Transverse colon (tissue), 4 donors: ENCODE measurements around the gene HMGB1. TPM values are rescaled to one million over a fixed set of nuclear protein-coding genes. Genes with fewer than 3 reads are reported as not detected.
"Not testable (repeated sequence)": the region's sequence is repeated elsewhere in the genome, so short reads cannot be mapped to it uniquely, and the experiment has no call there.

Source experiments
- DNase-seq: peaks from one replicate; pipeline ENCODE4 v3.0.0-alpha.2; 2019
- H3K27ac ChIP-seq, 4 donors: fragments of 200-600 bp; sonication (generic); 2 replicates each; pipeline ENCODE4 v1.5.1; 2016 to 2018; ENCODE audit warnings: inconsistent platforms in 4 of 4
- H3K27me3 ChIP-seq: fragments of 200-600 bp; sonication (generic); 2 replicates; pipeline ENCODE4 v1.5.1; 2017; ENCODE audit warnings: inconsistent platforms
- H3K36me3 ChIP-seq, 4 donors: fragments of 200-600 bp; sonication (generic); 2 replicates each; pipeline ENCODE4 v1.5.1; 2017 to 2019; ENCODE audit warnings: inconsistent platforms in 4 of 4
- H3K4me1 ChIP-seq, 4 donors: fragments of 200-600 bp; sonication (generic); 2 replicates each; pipeline ENCODE4 v1.5.1; 2017 to 2020; ENCODE audit warnings: inconsistent platforms in 4 of 4
- H3K4me3 ChIP-seq, 4 donors: fragments of 200-600 bp; sonication (generic); 1 replicate in 1 of 4; 2 replicates in 3 of 4; pipeline versions ENCODE4 v1.5.1 to v1.6.1; 2017 to 2019; ENCODE audit warnings: inconsistent platforms in 4 of 4
- H3K9me3 ChIP-seq, 2 donors: fragments of 200-600 bp; sonication (generic); 2 replicates each; pipeline ENCODE4 v1.5.1; 2017 to 2019; ENCODE audit warnings: inconsistent platforms in 2 of 2
- CTCF ChIP-seq, 5 experiments: fragments of 200-600 bp in 3 of 5; fragments of 450-650 bp in 2 of 5; sonication (generic) in 3 of 5; IDR thresholded peaks; 1 replicate in 2 of 5; 2 replicates in 3 of 5; pipeline ENCODE4 v1.5.1; 2016 to 2017; ENCODE audit warnings: antibody characterized with exemption in 5 of 5, inconsistent platforms in 3 of 5, mild to moderate bottlenecking in 2 of 5, moderate library complexity in 1 of 5
- EP300 ChIP-seq: sonication (generic); formaldehyde crosslinking; IDR thresholded peaks from one replicate; pipeline ENCODE4 v1.6.1; 2017; ENCODE audit warnings: antibody characterized with exemption, low read depth
- POLR2A ChIP-seq: fragments of 450-650 bp; IDR thresholded peaks from one replicate; pipeline ENCODE4 v1.6.1; 2016; ENCODE audit warnings: antibody characterized with exemption, mild to moderate bottlenecking, moderate library complexity
- POLR2AphosphoS5 ChIP-seq, 3 donors: sonication (generic); formaldehyde crosslinking; IDR thresholded peaks; one replicate each; pipeline ENCODE4 v1.6.1; 2016; ENCODE audit warnings: antibody characterized with exemption in 3 of 3
- WGBS, 2 donors: methylation state at CpG; one replicate each; pipeline ENCODE4 v1.1.5; 2018; ENCODE audit warnings: low coverage in 1 of 2; 5-methylcytosine and 5-hydroxymethylcytosine counted together
- in situ Hi-C, 4 donors: fragments of 200-750 bp; cut with MboI; loops; one replicate each; pipeline versions ENCODE4 v1.15.0 to v1.15.1; 2017; ENCODE audit warnings: low sequenced_read_pairs in 3 of 4, low pct_ligation_motif_present in 1 of 4, low pct_unique_long_range_greater_than_20kb in 1 of 4
- intact Hi-C: fragments of 100-400 bp; cut with DNase I; formaldehyde crosslinking; loops from one replicate; pipeline ENCODE4 v1.15.1; 2023; ENCODE audit warnings: low total_unique reads
- total RNA-seq, 4 donors: library from RNA; depleted of rRNA; stranded (reverse); fragments of >200 nt; gene quantifications; one replicate each; pipeline ENCODE4 v1.1.0, GENCODE V29; 2016

The HMGB1 gene
- total RNA-seq, 4 donors from 2014 or later = 131 to 274 (median 152) TPM

- Histone ChIP-seq H3K4me3 (no peak overlapping the region), H3K9me3 (no peaks in the 10 kb centered on the region), H3K27ac (no peak overlapping the region), H3K27me3 (no peaks in the 10 kb centered on the region), H3K36me3 (peaks cover 0 to 11% (median 2%) of the 10 kb centered on the region in 4 donors), H3K4me1 (peaks cover 0 to 20% (median 5%) of the 10 kb centered on the region in 4 donors)
- intact Hi-C loops (no loop called here), in situ Hi-C loops (loop anchor here in 3 of 4 donors (25.0 kb wide), 1 partner anchor 320 kb away; no protein-coding TSS in a partner anchor)
- no peak for TF ChIP-seq EP300
- no peak for TF ChIP-seq POLR2AphosphoS5 (IDR thresholded peaks at IDR 0.05)
- no peak for TF ChIP-seq CTCF (IDR thresholded peaks at IDR 0.05)
- no peak for TF ChIP-seq POLR2A
- DNase-seq = no peak
- WGBS, 2 donors = 78 to 79% methylated on average over 3 of the region's 3 CpGs
Observed at GRCh38 chr13:30457306-30457891, 8.3 kb downstream of the HMGB1 start.

GRCh38 chr13:30456290-30456689, 9.4 kb downstream of the HMGB1 start:
- Histone ChIP-seq H3K27ac (no peak overlapping the region), H3K4me3 (no peak overlapping the region), H3K36me3 (no peaks in the 10 kb centered on the region), H3K9me3 (no peaks in the 10 kb centered on the region), H3K27me3 (no peaks in the 10 kb centered on the region), H3K4me1 (peaks cover 0 to 9% (median 0%) of the 10 kb centered on the region in 4 donors)
- in situ Hi-C loops (loop anchor here in 3 of 4 donors (25.0 kb wide), 1 partner anchor 319 kb away; no protein-coding TSS in a partner anchor), intact Hi-C loops (no loop called here)
- TF ChIP-seq EP300 (no peak), POLR2A (no peak), POLR2AphosphoS5 (IDR thresholded peaks at IDR 0.05) (no peak), CTCF (IDR thresholded peaks at IDR 0.05) (no peak)
- 42 to 60% methylated on average over 3 of the region's 3 CpGs for WGBS, 2 donors
- DNase-seq = no peak

GRCh38 chr13:30454991-30455390, 10.7 kb downstream of the HMGB1 start:
- TF ChIP-seq POLR2AphosphoS5 (IDR thresholded peaks at IDR 0.05) (no peak), EP300 (no peak), POLR2A (no peak)
- H3K27me3 ChIP-seq = no peaks in the 10 kb centered on the region
- DNase-seq = no peak
- H3K36me3 ChIP-seq = no peaks in the 10 kb centered on the region
- peaks cover 0 to 9% (median 0%) of the 10 kb centered on the region in 4 donors for H3K4me1 ChIP-seq
- intact Hi-C loops = no loop called here
- no peaks in the 10 kb centered on the region for H3K9me3 ChIP-seq
- H3K27ac ChIP-seq = no peak overlapping the region
- in situ Hi-C loops = loop anchor here in 3 of 4 donors (25.0 kb wide), 1 partner anchor 318 kb away; no protein-coding TSS in a partner anchor
- WGBS, 2 donors = 96% methylated on average over 2 of the region's 2 CpGs; no CpG with 5 or more reads in 1 of the 2 donors
- H3K4me3 ChIP-seq = no peak overlapping the region

GRCh38 chr13:30453727-30454126, 12.0 kb downstream of the HMGB1 start:
- H3K36me3 ChIP-seq = no peaks in the 10 kb centered on the region
- no peaks in the 10 kb centered on the region for H3K27me3 ChIP-seq
- in situ Hi-C loops = loop anchor here in 3 of 4 donors (25.0 kb wide), 1 partner anchor 316 kb away; no protein-coding TSS in a partner anchor
- 73 to 76% methylated on average over 4 of the region's 4 CpGs for WGBS, 2 donors
- no peaks in the 10 kb centered on the region for H3K4me1 ChIP-seq
- intact Hi-C loops = no loop called here
- DNase-seq = no peak
- no peak overlapping the region for H3K4me3 ChIP-seq
- no peak overlapping the region for H3K27ac ChIP-seq
- TF ChIP-seq POLR2A = no peak
- peak in 2 of 5 experiments; percentile 12 to 15 for TF ChIP-seq CTCF (IDR thresholded peaks at IDR 0.05)
- H3K9me3 ChIP-seq = no peaks in the 10 kb centered on the region

GRCh38 chr13:30451476-30451875, 14.3 kb downstream of the HMGB1 start:
- in situ Hi-C loops = loop anchor here in 3 of 4 donors (25.0 kb wide), 1 partner anchor 314 kb away; no protein-coding TSS in a partner anchor
- H3K27me3 ChIP-seq, H3K36me3 ChIP-seq, H3K27ac ChIP-seq, H3K4me1 ChIP-seq, DNase-seq, intact Hi-C loops, H3K9me3 ChIP-seq, H3K4me3 ChIP-seq: not testable (repeated sequence)
- WGBS, 2 donors = 92 to 94% methylated on average over 6 to 12 of the region's 12 CpGs
